NCI-H128 (cell line): Measurements from ENCODE around the gene SOX9.

Experiments
- DNase-seq: peaks from one replicate; lab custom pipeline; 2025; ENCODE audit not compliant: unreplicated experiment; lab: John Stamatoyannopoulos, UW

Gene SOX9

DNA sequence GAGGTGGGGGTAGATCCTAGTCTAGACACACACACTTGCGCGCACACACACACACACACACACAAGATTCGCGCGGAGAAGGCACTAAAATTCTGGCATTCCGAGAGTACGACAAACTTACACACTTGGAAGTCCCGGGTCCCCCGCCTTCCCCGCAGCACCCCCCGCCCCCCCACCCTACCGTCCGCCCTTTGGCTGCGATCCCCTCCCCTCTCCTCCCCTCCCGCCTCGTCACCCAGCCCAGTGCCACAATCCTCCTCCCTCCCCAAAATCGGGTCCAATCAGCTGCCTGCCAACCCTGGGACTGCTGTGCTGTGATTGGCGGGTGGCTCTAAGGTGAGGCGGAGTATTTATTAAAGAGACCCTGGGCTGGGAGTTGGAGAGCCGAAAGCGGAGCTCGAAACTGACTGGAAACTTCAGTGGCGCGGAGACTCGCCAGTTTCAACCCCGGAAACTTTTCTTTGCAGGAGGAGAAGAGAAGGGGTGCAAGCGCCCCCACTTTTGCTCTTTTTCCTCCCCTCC is at the start of gene SOX9:
SOX9 (plus strand) TSS at position 379 of the 522 bp plus-strand sequence. CDS start 372 bp downstream, outside the sequence.
- peak; percentile 41 for DNase-seq

DNA sequence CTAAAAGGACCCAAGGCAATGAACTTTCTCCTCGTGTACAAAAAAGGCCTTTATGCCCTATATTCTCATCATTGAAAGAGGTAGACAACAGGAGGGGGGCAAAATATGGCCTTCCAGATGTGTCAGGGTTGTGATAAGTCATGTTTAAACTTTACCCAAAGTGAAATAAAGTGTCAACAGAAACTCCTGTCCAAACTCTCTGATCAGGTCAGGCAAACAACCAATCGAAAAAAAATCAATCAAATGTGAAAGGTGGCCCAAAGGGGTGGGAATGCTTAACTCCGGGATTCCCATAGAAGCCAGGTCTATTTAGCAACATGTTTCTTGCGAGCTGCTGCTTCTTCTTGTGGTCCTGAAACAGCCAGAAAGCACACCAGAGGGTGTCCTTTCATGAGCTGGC is 49.5 kb upstream of the SOX9 start:
- no peak for DNase-seq

- DNase-seq: no peak
Measured at GRCh38 chr17:72075995-72076677, 44.7 kb upstream of the SOX9 start.

DNA sequence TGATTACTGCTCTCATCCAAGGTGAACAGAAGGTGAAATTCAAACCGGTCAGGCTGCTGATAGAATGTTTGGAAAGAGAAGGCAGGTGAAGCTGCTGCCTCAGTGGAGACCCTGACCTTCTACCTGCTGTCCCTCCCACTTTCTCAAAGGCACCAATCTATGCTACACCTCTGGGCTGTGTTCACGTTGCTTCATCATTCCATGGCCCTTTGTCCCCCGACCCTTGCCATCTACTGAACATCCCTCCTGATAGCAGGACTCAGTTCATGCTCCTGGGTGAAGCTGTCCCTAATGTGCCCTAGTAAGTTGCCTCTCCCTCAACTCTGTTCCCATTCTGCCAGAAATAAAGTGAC is 44.2 kb upstream of the SOX9 start:
- DNase-seq: no peak

DNA sequence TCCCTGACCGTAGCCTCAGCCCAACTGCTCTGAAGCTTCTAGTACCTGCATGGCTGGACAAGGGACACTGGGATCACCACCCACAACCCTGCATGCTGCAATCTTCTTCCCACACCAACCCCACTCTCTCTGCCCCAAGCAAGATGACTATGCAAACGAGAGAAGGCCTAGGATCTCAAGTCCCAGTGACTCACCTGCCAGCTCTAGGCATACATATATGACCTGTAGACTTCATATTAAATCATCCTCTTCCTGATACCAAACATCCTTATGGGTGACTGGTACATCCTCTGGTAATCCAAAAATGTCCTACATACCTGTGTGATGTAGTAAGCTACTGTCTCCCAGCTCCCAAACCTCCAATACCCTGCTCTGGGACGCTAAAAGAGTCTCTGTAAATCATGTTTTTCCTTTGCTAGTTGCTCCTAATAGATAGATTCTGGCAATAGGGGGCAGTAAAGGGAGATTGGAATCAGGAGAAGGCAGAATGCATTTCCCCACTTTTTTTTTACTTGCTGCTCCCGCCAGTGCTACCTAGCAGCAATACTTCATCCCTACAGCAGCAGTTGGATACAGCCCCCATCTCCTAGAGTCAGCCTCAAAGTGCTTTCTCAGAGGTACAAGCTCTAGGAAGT is 43.4 kb upstream of the SOX9 start:
- DNase-seq: no peak

DNA sequence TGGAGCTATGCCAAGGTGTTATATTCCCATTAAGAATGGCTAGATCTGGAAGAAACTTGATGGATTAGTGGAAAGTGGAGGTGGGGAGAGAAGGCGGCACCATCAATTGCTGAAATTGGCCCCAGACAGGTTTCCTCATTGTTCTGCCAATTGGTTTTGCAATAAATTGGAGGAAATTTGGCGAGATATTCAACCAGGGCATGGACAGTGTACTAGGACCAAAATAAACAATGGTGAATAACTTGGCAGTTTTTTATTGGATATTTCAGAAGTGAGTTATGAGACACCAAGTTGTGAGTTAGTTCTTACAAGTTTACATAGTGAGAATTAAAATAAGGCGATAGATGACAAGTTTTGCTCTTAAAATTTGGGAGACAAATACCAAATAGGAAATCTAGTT is 41.1 kb upstream of the SOX9 start:
- no peak for DNase-seq

DNA sequence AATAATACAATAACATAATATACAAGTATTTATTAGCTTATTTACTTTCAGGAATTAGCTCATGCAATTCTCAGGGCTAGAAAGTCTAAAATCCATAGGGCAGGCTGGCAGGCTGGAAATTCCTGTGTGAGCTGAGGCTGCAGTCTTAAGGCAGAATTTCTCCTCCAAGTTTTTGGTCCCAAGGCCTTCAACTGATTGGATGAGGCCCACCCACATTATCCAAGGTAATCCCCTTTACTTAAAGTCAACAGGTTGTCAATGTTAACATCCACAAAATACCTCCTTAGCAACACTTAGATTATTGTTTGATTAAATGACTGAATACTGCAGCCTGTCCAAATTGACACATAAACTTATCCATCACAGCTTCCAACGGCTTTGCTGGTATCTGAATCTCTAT is 32.9 kb upstream of the SOX9 start:
- DNase-seq: no peak

- DNase-seq: no peak
Measured at GRCh38 chr17:72089453-72089987, 31.3 kb upstream of the SOX9 start.

GRCh38 chr17:72090108-72090507 is 30.7 kb upstream of the SOX9 start:
- no peak for DNase-seq

DNA sequence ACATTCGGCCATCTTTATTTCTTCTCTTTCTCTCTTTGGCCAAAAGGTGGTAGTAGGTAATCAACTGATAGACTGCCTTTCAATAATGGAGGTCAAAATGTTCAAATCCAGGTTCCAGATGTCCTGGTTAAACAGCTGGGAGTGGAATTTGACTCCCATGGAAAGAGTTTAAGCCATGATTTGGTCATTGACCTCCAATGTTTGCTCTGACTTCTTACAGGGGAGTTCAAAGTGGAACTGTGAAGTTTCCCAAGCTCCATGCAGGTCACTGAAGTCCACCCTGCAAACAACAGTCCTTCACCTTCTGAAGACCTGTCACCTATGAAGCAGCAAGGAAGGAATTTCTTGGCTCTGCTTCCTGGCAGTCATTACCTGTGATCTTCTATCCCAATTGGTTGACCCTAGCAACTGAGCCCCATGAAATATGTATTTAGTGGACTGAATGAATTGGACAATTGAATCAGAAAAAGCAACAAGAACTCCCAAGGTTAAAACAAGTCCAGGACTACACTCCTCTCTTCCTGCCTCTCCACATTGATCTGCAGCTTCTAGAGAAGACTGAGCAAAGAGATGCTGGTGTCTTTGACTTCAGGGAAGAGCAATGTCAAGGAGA is 28.0 kb upstream of the SOX9 start:
- no peak for DNase-seq

- no peak for DNase-seq
Measured at GRCh38 chr17:72093707-72094106, 27.1 kb upstream of the SOX9 start.

- no peak for DNase-seq
Measured at GRCh38 chr17:72095316-72095715, 25.5 kb upstream of the SOX9 start.

DNA sequence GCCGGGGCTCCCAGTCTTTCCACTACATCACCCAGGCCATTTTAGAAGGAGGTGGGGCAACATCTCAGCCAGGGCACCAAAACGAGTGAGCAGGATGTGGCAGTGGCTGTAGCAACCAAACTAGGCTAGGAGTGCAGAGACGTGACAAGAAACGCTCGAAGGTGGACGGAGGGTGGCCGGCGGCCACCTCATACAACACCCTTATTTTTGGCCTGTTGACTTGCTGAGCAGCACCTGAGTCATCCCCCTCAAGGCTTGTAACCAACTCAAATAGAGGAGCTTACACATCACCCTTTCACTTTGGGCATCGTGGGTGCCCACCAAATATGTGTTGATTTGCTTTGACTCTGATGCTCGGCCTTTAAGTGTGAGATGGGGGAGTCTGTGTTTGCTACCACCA is 23.7 kb upstream of the SOX9 start:
- no peak for DNase-seq

DNA sequence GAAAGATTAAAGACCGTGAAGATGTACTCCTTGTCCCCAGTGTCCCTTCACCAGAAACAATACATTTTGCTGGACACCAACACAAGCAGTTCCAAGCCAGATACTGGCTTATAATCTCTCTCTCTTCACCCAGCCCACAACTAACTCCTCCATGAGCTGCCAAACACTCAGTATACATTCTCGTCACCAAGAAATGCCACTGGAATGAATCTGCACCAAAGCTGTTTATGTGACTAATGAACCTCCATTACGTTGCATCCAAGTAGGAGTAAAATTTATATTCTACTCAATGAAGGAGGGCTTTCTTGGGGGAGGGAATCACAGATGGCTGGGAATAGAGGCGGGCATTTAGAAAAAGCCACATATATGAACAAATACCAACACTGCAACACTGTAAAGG is 20.9 kb upstream of the SOX9 start:
- DNase-seq: no peak

DNA sequence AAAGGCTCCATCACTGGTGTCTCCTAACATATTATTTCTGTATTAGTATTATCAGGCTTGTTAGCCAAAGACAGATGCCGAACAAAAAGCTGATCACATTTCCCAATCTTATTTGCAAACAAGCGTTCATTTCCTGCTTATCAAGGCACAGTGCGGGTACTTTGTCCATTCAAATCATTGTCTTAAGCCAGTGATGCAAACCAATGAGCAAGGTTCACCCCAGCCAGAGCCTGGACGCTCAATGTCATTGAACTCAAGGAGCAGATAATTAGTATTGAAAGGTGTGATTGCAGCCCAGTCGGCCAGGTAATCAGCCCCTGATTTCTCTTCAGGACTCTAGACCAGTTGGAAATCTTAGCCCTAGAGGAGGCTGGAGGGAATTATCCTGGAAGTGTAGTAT is 20.4 kb upstream of the SOX9 start:
- no peak for DNase-seq

DNA sequence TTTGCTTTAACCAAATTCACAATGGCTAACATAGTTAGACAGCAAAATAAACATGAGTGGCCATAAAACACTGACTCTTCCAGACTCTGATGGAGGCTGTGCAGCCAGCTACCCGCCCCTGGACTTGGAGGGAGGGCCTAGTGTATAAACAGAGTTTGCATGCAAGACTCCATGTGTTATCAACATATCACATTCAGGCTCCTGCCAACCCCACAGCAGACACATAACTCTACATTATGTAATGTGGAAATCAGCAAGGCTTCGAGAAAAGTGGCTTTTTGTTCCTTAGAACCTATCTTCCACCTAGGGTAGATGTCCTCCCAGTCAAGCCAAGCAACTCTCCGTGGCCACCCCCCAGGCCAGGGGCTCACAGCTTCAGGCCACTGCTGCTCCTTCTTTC is 19.3 kb upstream of the SOX9 start:
- no peak for DNase-seq

DNA sequence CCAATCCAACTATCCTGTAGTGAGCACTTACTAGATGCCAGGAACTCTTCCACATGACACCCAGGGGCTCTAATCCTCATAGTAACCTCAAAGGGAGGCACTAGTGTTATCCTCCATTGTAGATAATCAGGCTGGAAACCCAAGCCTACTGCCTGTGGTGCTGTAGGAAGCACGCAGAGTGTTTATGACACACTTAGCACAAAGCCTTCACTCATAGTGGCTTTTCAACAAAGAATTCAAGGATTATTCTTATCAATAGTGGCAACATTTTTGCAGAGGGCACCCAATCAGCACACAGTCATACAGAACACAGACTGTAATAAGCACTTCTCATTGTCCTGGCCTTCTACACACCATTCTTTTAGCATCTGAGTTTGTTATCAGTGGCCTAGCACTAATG is 18.5 kb upstream of the SOX9 start:
- no peak for DNase-seq

GRCh38 chr17:72104164-72104862 is 16.5 kb upstream of the SOX9 start:
- no peak for DNase-seq

- DNase-seq: no peak
Measured at GRCh38 chr17:72104863-72105234, 16.0 kb upstream of the SOX9 start.

DNA sequence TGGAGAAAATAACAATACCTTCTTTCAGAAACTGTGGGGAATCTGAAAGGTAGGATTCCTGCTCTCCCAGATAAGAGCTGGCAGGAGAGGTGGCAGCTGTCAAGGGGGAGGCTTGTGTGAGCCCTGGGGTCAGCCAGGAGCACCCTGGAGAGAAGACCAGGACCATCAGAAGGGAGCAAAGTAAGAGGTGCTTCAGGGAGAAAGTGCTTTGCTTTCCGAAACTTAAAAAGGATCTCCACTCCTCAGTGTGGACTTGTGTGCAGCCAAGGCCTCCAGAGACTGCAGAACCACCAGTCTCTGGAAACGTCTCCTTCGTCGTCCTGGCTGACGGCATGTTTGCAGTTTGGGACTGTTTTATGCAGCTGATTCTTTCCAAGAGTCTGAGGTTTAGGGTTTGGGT is 13.7 kb upstream of the SOX9 start:
- no peak for DNase-seq

DNA sequence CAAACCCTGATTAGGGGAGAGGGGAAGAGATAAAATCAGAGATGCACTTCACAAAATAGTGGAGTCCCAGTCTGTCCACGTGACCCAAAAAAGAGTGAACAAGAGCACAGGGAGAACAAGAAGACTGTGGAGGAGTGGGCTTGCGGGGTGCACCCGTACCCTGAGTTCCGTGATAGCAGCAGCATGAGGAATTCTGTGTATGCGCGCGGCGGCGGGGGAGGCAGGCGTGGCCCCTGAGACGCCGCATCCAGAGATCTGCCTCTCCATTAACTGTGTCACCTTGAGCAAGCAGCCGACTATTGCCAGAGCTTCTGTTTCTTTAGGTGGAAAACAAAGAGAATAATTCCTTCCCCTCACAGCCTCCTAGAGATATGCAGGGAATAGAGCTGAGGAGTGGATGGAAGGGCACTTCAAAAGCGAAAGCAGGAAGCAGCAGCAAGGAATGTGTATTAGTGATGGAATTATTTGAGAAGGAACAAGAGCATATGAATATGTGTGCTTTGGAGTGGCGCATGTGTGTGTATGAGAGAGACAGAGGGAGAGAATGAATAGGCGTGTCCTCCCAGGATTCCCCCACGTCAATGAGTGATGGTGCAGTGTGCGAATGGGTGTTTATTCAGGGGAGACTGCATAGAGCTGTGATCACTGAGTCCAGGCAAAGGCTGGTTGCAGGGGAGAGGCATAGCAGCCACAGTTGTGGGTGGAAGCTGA is 10.4 kb upstream of the SOX9 start:
- no peak for DNase-seq
